ENCODE measurements around the gene PUS10.
"Not testable (repeated sequence)": the region's sequence is repeated elsewhere in the genome, so short reads cannot be mapped to it uniquely, and the experiment has no call there.

Gene PUS10

GRCh38 chr2:60932061-60932460, 86.0 kb downstream of the PUS10 start:
- peaks cover 0 to 20% of the 10 kb centered on the region in 2 experiments; a peak in 2 of 3 replicates for H3K36me3 ChIP-seq (ENCODE audit: control insufficient read depth in 2 of 2, insufficient read depth in 1 of 2, low read length in 2 of 2)
- H3K4me1 ChIP-seq (ENCODE audit: control insufficient read depth, insufficient read depth, low read length); POLR2A ChIA-PET; H3K9me3 ChIP-seq (ENCODE audit: control insufficient read depth, insufficient read depth, low read depth, low read length); H3K4me3 ChIP-seq (ENCODE audit: low read depth, low read length); CTCF ChIA-PET; H3K27ac ChIP-seq (ENCODE audit: extremely low read depth, low read depth, low read length): not testable (repeated sequence)

GRCh38 chr2:60926741-60927552, 91.1 kb downstream of the PUS10 start:
- no peak for TF ChIP-seq ZFP69B (tag by site-specific recombination; IDR thresholded peaks at IDR 0.05)
- TF ChIP-seq KLF10 (tag by site-specific recombination; IDR thresholded peaks at IDR 0.05), result no peak
- TF ChIP-seq GLIS1 (tag by site-specific recombination; IDR thresholded peaks at IDR 0.05), result no peak
- TF ChIP-seq ZNF48 (tag by site-specific recombination; IDR thresholded peaks at IDR 0.05), result no peak
- TF ChIP-seq EGR2 (tag by site-specific recombination; IDR thresholded peaks at IDR 0.05; ENCODE audit: low read depth), result no peak
- no peak for TF ChIP-seq ZNF362 (tag by site-specific recombination; IDR thresholded peaks at IDR 0.05)
- TF ChIP-seq ZSCAN4 (tag by site-specific recombination; IDR thresholded peaks at IDR 0.05), result no peak
- TF ChIP-seq ZNF626 (tag by site-specific recombination; IDR thresholded peaks at IDR 0.05), result no peak
- no peak for TF ChIP-seq ZNF133 (tag by site-specific recombination; IDR thresholded peaks at IDR 0.05)
- no peak for TF ChIP-seq ZNF791 (tag by site-specific recombination; IDR thresholded peaks at IDR 0.05)
- TF ChIP-seq ZNF302 (tag by site-specific recombination; IDR thresholded peaks at IDR 0.05; ENCODE audit: low read depth), result no peak
- no peak for TF ChIP-seq ZNF394 (tag by site-specific recombination; IDR thresholded peaks at IDR 0.05; ENCODE audit: borderline replicate concordance)
- no peak for TF ChIP-seq ZNF658 (tag by site-specific recombination; IDR thresholded peaks at IDR 0.05)
- TF ChIP-seq ZNF404 (tag by site-specific recombination; IDR thresholded peaks at IDR 0.05), result no peak
- TF ChIP-seq KLF1 (tag by site-specific recombination; IDR thresholded peaks at IDR 0.05), result no peak
- no peak for TF ChIP-seq ZNF350 (tag by site-specific recombination; IDR thresholded peaks at IDR 0.05)
- TF ChIP-seq ZNF248 (tag by site-specific recombination; IDR thresholded peaks at IDR 0.05), result no peak
- TF ChIP-seq ZNF610 (tag by site-specific recombination; IDR thresholded peaks at IDR 0.05; ENCODE audit: borderline replicate concordance), result no peak
- ChIA-PET POLR2A (no interaction called here), CTCF (interaction anchor here (0.5 to 1.0 kb wide), 6 partner anchors 14 to 245 kb away, joined by 3 to 4 read pairs (median 4); no protein-coding TSS in a partner anchor)

GRCh38 chr2:60925994-60926740, 91.9 kb downstream of the PUS10 start:
- Histone ChIP-seq H3K27ac (ENCODE audit: extremely low read depth, low read depth, low read length) (no peak overlapping the region), H3K36me3 (ENCODE audit: control insufficient read depth in 2 of 2, insufficient read depth in 1 of 2, low read length in 2 of 2) (peaks cover 15 to 39% of the 10 kb centered on the region in 2 experiments), H3K4me3 (ENCODE audit: low read depth, low read length) (no peak overlapping the region), H3K4me1 (ENCODE audit: control insufficient read depth, insufficient read depth, low read length) (peaks cover 11% of the 10 kb centered on the region), H3K9me3 (ENCODE audit: control insufficient read depth, insufficient read depth, low read depth, low read length) (no peaks in the 10 kb centered on the region)
- CTCF ChIA-PET, result interaction anchor here (0.5 to 0.9 kb wide), 3 partner anchors 78 to 246 kb away, joined by 3 to 4 read pairs (median 3); no protein-coding TSS in a partner anchor
- POLR2A ChIA-PET, result no interaction called here
- no peak for TF ChIP-seq TSHZ1 (tag by site-specific recombination; IDR thresholded peaks at IDR 0.05; ENCODE audit: borderline replicate concordance)
- no peak for TF ChIP-seq ZBTB49 (tag by site-specific recombination; IDR thresholded peaks at IDR 0.05; ENCODE audit: low read depth)
- TF ChIP-seq OSR2 (tag by site-specific recombination; IDR thresholded peaks at IDR 0.05), result peak; percentile 56

More at GRCh38 chr2:60926741-60927552, 91.1 kb downstream of the PUS10 start:
- H3K9me3 ChIP-seq (ENCODE audit: control insufficient read depth, insufficient read depth, low read depth, low read length), result no peaks in the 10 kb centered on the region
- H3K27ac ChIP-seq (ENCODE audit: extremely low read depth, low read depth, low read length), result no peak overlapping the region
- peaks cover 12 to 38% of the 10 kb centered on the region in 2 experiments; a peak in 2 of 3 replicates for H3K36me3 ChIP-seq (ENCODE audit: control insufficient read depth in 2 of 2, insufficient read depth in 1 of 2, low read length in 2 of 2)
- H3K4me1 ChIP-seq (ENCODE audit: control insufficient read depth, insufficient read depth, low read length), result peaks cover 11% of the 10 kb centered on the region
- no peak overlapping the region for H3K4me3 ChIP-seq (ENCODE audit: low read depth, low read length)
